H1 (cell line): ENCODE data around the gene WNT7A.

Experiments used
- CHD1 ChIP-seq: IDR thresholded peaks from 2 replicates; pipeline ENCODE4 v1.6.1; 2012; ENCODE audit warnings: low read depth, low read length, improper control_type of control experiment
- CREB1 ChIP-seq: IDR thresholded peaks from 2 replicates; pipeline ENCODE4 v1.6.1; 2012; ENCODE audit warnings: inconsistent platforms
- E2F6 ChIP-seq: IDR thresholded peaks from 2 replicates; pipeline ENCODE4 v1.6.1; 2012; ENCODE audit warnings: inconsistent platforms
- EP300 ChIP-seq, 2 experiments: IDR thresholded peaks; 1 replicate in 1 of 2; 2 replicates in 1 of 2; pipeline ENCODE4 v1.6.1; 2011 to 2012; ENCODE audit warnings: low read depth in 2 of 2, low read length in 2 of 2, mild to moderate bottlenecking in 2 of 2, borderline replicate concordance in 1 of 2, inconsistent platforms in 1 of 2, moderate library complexity in 1 of 2
- EZH2 ChIP-seq: fragments of 200-600 bp; sonication (generic); IDR thresholded peaks from 2 replicates; pipeline ENCODE4 v1.7.1; 2012; ENCODE audit warnings: low read depth, mild to moderate bottlenecking, moderate library complexity, low read length, inconsistent platforms; ENCODE audit not compliant: severe bottlenecking
- MAX ChIP-seq: IDR thresholded peaks from 2 replicates; pipeline ENCODE4 v1.6.1; 2012; ENCODE audit warnings: inconsistent platforms
- POLR2A ChIP-seq, 2 experiments: IDR thresholded peaks; 1 replicate in 1 of 2; 2 replicates in 1 of 2; pipeline ENCODE4 v1.6.1; 2011; ENCODE audit warnings: low read depth in 2 of 2, low read length in 2 of 2, mild to moderate bottlenecking in 2 of 2; ENCODE audit errors: control extremely low read depth in 1 of 2
- POLR2AphosphoS5 ChIP-seq: IDR thresholded peaks from 2 replicates; pipeline ENCODE4 v1.6.1; 2011; ENCODE audit warnings: low read depth, low read length
- RAD21 ChIP-seq, 2 experiments: IDR thresholded peaks in 1 of 2; conservative IDR thresholded peaks in 1 of 2; 2 replicates each; pipeline ENCODE4 v1.6.1; 2011; ENCODE audit warnings: low read depth in 2 of 2, low read length in 2 of 2, improper control_type of control experiment in 1 of 2, inconsistent platforms in 1 of 2, mild to moderate bottlenecking in 1 of 2, moderate library complexity in 1 of 2
- RFX5 ChIP-seq: IDR thresholded peaks from 2 replicates; pipeline ENCODE4 v1.6.1; 2011; ENCODE audit warnings: low read depth, low read length, improper control_type of control experiment, borderline replicate concordance
- YY1 ChIP-seq: IDR thresholded peaks from 2 replicates; pipeline ENCODE4 v1.6.1; 2011; ENCODE audit warnings: low read depth, mild to moderate bottlenecking, low read length
- ZNF274 ChIP-seq: IDR thresholded peaks from 2 replicates; pipeline ENCODE4 v1.7.0; 2012; ENCODE audit warnings: low read length, borderline replicate concordance; ENCODE audit errors: extremely low read depth
- TF ChIP-seq, protein P1 (sequence below), 3 experiments: IDR thresholded peaks; 1 replicate in 2 of 3; 2 replicates in 1 of 3; pipeline versions ENCODE4 v1.5.1 to v1.6.1; 2011; ENCODE audit warnings: low read length in 3 of 3, mild to moderate bottlenecking in 3 of 3, inconsistent platforms in 2 of 3, low read depth in 1 of 3, moderate library complexity in 1 of 3; ENCODE audit not compliant: insufficient read depth in 1 of 3; ENCODE audit errors: control extremely low read depth in 1 of 3
- TF ChIP-seq, protein P2 (sequence below): IDR thresholded peaks from 2 replicates; pipeline ENCODE4 v1.6.1; 2011; ENCODE audit warnings: low read length, improper control_type of control experiment

- TF ChIP-seq, protein P1, sequence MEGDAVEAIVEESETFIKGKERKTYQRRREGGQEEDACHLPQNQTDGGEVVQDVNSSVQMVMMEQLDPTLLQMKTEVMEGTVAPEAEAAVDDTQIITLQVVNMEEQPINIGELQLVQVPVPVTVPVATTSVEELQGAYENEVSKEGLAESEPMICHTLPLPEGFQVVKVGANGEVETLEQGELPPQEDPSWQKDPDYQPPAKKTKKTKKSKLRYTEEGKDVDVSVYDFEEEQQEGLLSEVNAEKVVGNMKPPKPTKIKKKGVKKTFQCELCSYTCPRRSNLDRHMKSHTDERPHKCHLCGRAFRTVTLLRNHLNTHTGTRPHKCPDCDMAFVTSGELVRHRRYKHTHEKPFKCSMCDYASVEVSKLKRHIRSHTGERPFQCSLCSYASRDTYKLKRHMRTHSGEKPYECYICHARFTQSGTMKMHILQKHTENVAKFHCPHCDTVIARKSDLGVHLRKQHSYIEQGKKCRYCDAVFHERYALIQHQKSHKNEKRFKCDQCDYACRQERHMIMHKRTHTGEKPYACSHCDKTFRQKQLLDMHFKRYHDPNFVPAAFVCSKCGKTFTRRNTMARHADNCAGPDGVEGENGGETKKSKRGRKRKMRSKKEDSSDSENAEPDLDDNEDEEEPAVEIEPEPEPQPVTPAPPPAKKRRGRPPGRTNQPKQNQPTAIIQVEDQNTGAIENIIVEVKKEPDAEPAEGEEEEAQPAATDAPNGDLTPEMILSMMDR (IDR thresholded peaks at IDR 0.05; ENCODE audit: control extremely low read depth in 1 of 3, insufficient read depth in 1 of 3, low read depth in 1 of 3, low read length in 3 of 3): no peak
- no peak for TF ChIP-seq CREB1
- no peak for TF ChIP-seq RAD21 (IDR thresholded peaks at IDR 0.05 in 1 of 2, conservative IDR thresholded peaks at IDR 0.05 in 1 of 2; ENCODE audit: low read depth in 2 of 2, low read length in 2 of 2)
- no peak for TF ChIP-seq EZH2
- TF ChIP-seq EP300 (IDR thresholded peaks at IDR 0.05; ENCODE audit: borderline replicate concordance in 1 of 2, low read depth in 2 of 2, low read length in 2 of 2): no peak
- no peak for TF ChIP-seq MAX
- no peak for TF ChIP-seq POLR2A (IDR thresholded peaks at IDR 0.05; ENCODE audit: control extremely low read depth in 1 of 2, low read depth in 2 of 2, low read length in 2 of 2)
- no peak for TF ChIP-seq POLR2AphosphoS5
- no peak for TF ChIP-seq RFX5
- no peak for TF ChIP-seq YY1
- TF ChIP-seq CHD1: no peak
- TF ChIP-seq ZNF274: no peak
- TF ChIP-seq E2F6: no peak
- TF ChIP-seq, protein P2, sequence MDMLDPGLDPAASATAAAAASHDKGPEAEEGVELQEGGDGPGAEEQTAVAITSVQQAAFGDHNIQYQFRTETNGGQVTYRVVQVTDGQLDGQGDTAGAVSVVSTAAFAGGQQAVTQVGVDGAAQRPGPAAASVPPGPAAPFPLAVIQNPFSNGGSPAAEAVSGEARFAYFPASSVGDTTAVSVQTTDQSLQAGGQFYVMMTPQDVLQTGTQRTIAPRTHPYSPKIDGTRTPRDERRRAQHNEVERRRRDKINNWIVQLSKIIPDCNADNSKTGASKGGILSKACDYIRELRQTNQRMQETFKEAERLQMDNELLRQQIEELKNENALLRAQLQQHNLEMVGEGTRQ: no peak
These were observed 39.4 kb downstream of the WNT7A start for GRCh38 chr3:13840456-13840855.
